ENCODE data around the gene CENPQ. TPM values are rescaled to one million over a fixed set of nuclear protein-coding genes. Genes with fewer than 3 reads are reported as not detected.

CENPQ gene
- total and polyA plus RNA-seq, 2 of the 13 experiments (the other 11 are each of a cell fraction or from before 2014, with no cell fraction given): 9.1 to 20.1 TPM

- TF ChIP-seq TRIM22 (IDR thresholded peaks at IDR 0.05) (no peak), ZNF383 (CRISPR knock-in tag; IDR thresholded peaks at IDR 0.05; ENCODE audit: borderline replicate concordance) (no peak), ZNF138 (CRISPR knock-in tag; IDR thresholded peaks at IDR 0.05; ENCODE audit: low read depth) (no peak), SNAPC2 (CRISPR knock-in tag; IDR thresholded peaks at IDR 0.05) (peak; percentile 18; the same call in 1 of the 2 replicates), ZMYM4 (CRISPR knock-in tag; IDR thresholded peaks at IDR 0.05) (peak; percentile 100), ZNF75D (CRISPR knock-in tag; IDR thresholded peaks at IDR 0.05; ENCODE audit: borderline replicate concordance) (no peak), HOXA5 (CRISPR knock-in tag; IDR thresholded peaks at IDR 0.05) (peak; percentile 82), MAZ (IDR thresholded peaks at IDR 0.05; ENCODE audit: borderline replicate concordance, low read depth, low read length) (peak; percentile 93), MAZ (CRISPR knock-in tag; IDR thresholded peaks at IDR 0.05; ENCODE audit: low read depth) (peak; percentile 94), BRF2 (CRISPR knock-in tag; IDR thresholded peaks at IDR 0.05) (peak; percentile 80; the same call in 1 of the 2 replicates), ATM (IDR thresholded peaks at IDR 0.05; ENCODE audit: borderline replicate concordance) (no peak), NBN (conservative IDR thresholded peaks at IDR 0.05) (no peak), ZSCAN5A (CRISPR knock-in tag; IDR thresholded peaks at IDR 0.05; ENCODE audit: borderline replicate concordance) (peak; percentile 94), SP2 (CRISPR knock-in tag; IDR thresholded peaks at IDR 0.05) (peak; percentile 84), RFX5 (IDR thresholded peaks at IDR 0.05; ENCODE audit: low read depth, low read length) (peak; percentile 83), SRY (CRISPR knock-in tag; IDR thresholded peaks at IDR 0.05) (0 out of 2 replicates have a peak, but pooled peaks have one; percentile 30), ARNTL (CRISPR knock-in tag; IDR thresholded peaks at IDR 0.05) (peak; percentile 85), SRF (IDR thresholded peaks at IDR 0.05; ENCODE audit: low read depth, low read length) (peak; percentile 70), TRAFD1 (CRISPR knock-in tag; IDR thresholded peaks at IDR 0.05; ENCODE audit: borderline replicate concordance) (peak; percentile 97), ZNF543 (CRISPR knock-in tag; IDR thresholded peaks at IDR 0.05) (0 out of 2 replicates have a peak, but pooled peaks have one; percentile 74), TEAD3 (CRISPR knock-in tag; optimal IDR thresholded peaks at IDR 0.05; ENCODE audit: borderline replicate concordance) (peak; percentile 75), ZNF503 (CRISPR knock-in tag; IDR thresholded peaks at IDR 0.05) (no peak), SKI (IDR thresholded peaks at IDR 0.05; ENCODE audit: partially characterized antibody) (peak; percentile 51), ONECUT2 (CRISPR knock-in tag; IDR thresholded peaks at IDR 0.05) (no peak)
Observed at GRCh38 chr6:49462927-49463611, at the start of gene CENPQ, which contains the start of gene MMUT (continued).
